Measurements from ENCODE around the gene MRPL2.

DNA sequence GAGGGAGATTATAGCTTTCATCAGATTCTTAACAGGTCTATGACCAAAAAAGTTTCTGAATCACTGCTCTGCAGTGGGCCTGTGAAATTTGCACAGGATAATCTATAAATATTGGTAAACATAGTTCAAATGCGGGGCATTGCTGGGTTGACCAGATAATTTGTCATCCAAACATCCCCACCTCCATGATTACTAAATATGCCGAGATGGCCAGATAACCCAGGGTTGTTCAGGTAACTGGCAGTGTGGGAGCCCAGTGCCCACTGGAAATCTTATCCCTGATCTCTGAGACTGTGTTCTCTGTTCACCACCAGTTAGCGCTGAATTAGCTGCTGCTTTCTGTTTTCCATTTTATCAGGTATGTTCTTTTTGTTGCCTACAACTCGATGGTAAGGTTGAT lies 38.3 kb upstream of the MRPL2 start:
- TF ChIP-seq, protein P1, sequence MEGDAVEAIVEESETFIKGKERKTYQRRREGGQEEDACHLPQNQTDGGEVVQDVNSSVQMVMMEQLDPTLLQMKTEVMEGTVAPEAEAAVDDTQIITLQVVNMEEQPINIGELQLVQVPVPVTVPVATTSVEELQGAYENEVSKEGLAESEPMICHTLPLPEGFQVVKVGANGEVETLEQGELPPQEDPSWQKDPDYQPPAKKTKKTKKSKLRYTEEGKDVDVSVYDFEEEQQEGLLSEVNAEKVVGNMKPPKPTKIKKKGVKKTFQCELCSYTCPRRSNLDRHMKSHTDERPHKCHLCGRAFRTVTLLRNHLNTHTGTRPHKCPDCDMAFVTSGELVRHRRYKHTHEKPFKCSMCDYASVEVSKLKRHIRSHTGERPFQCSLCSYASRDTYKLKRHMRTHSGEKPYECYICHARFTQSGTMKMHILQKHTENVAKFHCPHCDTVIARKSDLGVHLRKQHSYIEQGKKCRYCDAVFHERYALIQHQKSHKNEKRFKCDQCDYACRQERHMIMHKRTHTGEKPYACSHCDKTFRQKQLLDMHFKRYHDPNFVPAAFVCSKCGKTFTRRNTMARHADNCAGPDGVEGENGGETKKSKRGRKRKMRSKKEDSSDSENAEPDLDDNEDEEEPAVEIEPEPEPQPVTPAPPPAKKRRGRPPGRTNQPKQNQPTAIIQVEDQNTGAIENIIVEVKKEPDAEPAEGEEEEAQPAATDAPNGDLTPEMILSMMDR (IDR thresholded peaks at IDR 0.05; ENCODE audit: insufficient read depth, low read depth, low read length) = no peak
- TF ChIP-seq EZH2 (IDR thresholded peaks at IDR 0.05; ENCODE audit: insufficient read depth, low read length) = no peak
